Measurements from ENCODE around the gene UBTD2.

DNA sequence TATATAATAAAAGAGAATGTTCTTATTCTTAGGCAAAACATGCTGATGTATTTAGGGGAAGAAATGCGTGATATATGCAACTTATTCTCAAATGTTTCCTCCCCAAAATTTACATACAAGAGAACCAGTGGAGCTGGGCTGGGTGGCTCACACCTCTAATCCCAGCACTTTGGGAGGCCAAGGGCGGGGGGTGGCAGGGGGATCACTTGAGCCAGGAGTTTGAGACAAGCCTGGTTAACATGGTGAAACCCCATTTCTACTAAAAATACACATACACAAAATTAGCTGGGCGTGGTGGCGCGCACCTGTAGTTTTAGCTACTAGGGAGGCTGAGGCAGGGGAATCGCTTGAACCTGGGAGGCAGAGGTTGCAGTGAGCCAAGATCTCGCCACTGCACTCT is 27.5 kb upstream of the UBTD2 start:
- TF ChIP-seq, protein P1, sequence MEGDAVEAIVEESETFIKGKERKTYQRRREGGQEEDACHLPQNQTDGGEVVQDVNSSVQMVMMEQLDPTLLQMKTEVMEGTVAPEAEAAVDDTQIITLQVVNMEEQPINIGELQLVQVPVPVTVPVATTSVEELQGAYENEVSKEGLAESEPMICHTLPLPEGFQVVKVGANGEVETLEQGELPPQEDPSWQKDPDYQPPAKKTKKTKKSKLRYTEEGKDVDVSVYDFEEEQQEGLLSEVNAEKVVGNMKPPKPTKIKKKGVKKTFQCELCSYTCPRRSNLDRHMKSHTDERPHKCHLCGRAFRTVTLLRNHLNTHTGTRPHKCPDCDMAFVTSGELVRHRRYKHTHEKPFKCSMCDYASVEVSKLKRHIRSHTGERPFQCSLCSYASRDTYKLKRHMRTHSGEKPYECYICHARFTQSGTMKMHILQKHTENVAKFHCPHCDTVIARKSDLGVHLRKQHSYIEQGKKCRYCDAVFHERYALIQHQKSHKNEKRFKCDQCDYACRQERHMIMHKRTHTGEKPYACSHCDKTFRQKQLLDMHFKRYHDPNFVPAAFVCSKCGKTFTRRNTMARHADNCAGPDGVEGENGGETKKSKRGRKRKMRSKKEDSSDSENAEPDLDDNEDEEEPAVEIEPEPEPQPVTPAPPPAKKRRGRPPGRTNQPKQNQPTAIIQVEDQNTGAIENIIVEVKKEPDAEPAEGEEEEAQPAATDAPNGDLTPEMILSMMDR (IDR thresholded peaks at IDR 0.05) = no peak
- TF ChIP-seq EZH2 (IDR thresholded peaks at IDR 0.05; ENCODE audit: borderline replicate concordance, insufficient read depth, low read depth, low read length, poor library complexity, severe bottlenecking) = no peak

Data from B cell (primary cell).